B cell (primary cell): ENCODE measurements around the gene RNF217. TPM values are rescaled to one million over a fixed set of nuclear protein-coding genes. Genes with fewer than 3 reads are reported as not detected.

Source experiments
- ATAC-seq: fragments of 200-7000 bp; cut with Tn5 transposase; one replicate; pipeline ENCODE4 v1.10.0; 2021; ENCODE audit warnings: low read depth, mild to moderate bottlenecking, moderate number of reproducible peaks, moderate library complexity
- CTCF ChIA-PET: fragments of 350-600 bp; sonication (Branson Sonifier 250); formaldehyde crosslinking; loops from one replicate; lab custom pipeline; 2021; ENCODE audit warnings: antibody characterized with exemption, inconsistent platforms; lab: Charles Lee
- POLR2A ChIA-PET: fragments of 350-600 bp; sonication (Branson Sonifier 250); formaldehyde crosslinking; loops from one replicate; lab custom pipeline; 2021; ENCODE audit warnings: antibody characterized with exemption; lab: Charles Lee
- DNase-seq: peaks from one replicate; pipeline ENCODE4 v3.0.0; 2013
- H2AFZ ChIP-seq: 2 replicates; pipeline ENCODE4 v1.6.1; 2012; ENCODE audit warnings: mild to moderate bottlenecking, low read depth, low read length; ENCODE audit not compliant: insufficient read depth, poor library complexity, severe bottlenecking
- H3K27ac ChIP-seq, 2 donors: 1 replicate in 1 of 2; 2 replicates in 1 of 2; pipeline ENCODE4 v1.5.1; 2012 to 2013; ENCODE audit warnings: low read length in 2 of 2, mild to moderate bottlenecking in 2 of 2, moderate library complexity in 1 of 2
- H3K27me3 ChIP-seq, 4 experiments: fragments of 200-600 bp in 1 of 4; sonication (generic) in 1 of 4; replicated peaks in 1 of 4; 1 replicate in 2 of 4; 2 replicates in 2 of 4; pipeline versions ENCODE4 v1.6.1 to v1.7.0; 2013 to 2016; ENCODE audit warnings: low read length in 3 of 4, mild to moderate bottlenecking in 2 of 4, mixed read lengths in 1 of 4, moderate library complexity in 1 of 4; ENCODE audit not compliant: insufficient read depth in 4 of 4, control insufficient read depth in 3 of 4; ENCODE audit errors: control extremely low read depth in 1 of 4
- H3K36me3 ChIP-seq, 2 experiments: replicated peaks in 1 of 2; 1 replicate in 1 of 2; 2 replicates in 1 of 2; pipeline versions ENCODE4 v1.6.1 to v1.7.1; 2013; ENCODE audit warnings: low read length in 1 of 2; ENCODE audit not compliant: insufficient read depth in 2 of 2, control insufficient read depth in 1 of 2; ENCODE audit errors: control extremely low read depth in 1 of 2, extremely low read depth in 1 of 2
- H3K4me1 ChIP-seq, 2 donors: fragments of 200-600 bp in 1 of 2; sonication (generic) in 1 of 2; 1 replicate in 1 of 2; 2 replicates in 1 of 2; pipeline versions ENCODE4 v1.5.1 to v1.6.1; 2013 to 2017; ENCODE audit warnings: low read length in 2 of 2; ENCODE audit not compliant: control insufficient read depth in 2 of 2, insufficient read depth in 2 of 2
- H3K4me2 ChIP-seq: replicated peaks from 2 replicates; pipeline ENCODE3; 2012; ENCODE audit warnings: mild to moderate bottlenecking, low read depth, low read length; ENCODE audit not compliant: poor library complexity, severe bottlenecking
- H3K4me3 ChIP-seq, 5 experiments: fragments of 200-600 bp in 1 of 5; sonication (generic) in 1 of 5; 1 replicate in 3 of 5; 2 replicates in 2 of 5; pipeline versions ENCODE4 v1.5.1 to v1.7.0; 2011 to 2016; ENCODE audit warnings: low read length in 4 of 5, mild to moderate bottlenecking in 4 of 5, low read depth in 2 of 5, control low read depth in 1 of 5, moderate library complexity in 1 of 5; ENCODE audit not compliant: insufficient read depth in 1 of 5; ENCODE audit errors: control extremely low read depth in 1 of 5, extremely low read depth in 1 of 5
- H3K79me2 ChIP-seq: fragments of 200-600 bp; sonication (generic); one replicate; pipeline ENCODE4 v1.6.0; 2016; ENCODE audit warnings: low read length; ENCODE audit not compliant: control insufficient read depth, insufficient read depth
- H3K9ac ChIP-seq: fragments of 200-600 bp; sonication (generic); 2 replicates; pipeline ENCODE4 v1.6.1; 2017; ENCODE audit warnings: mild to moderate bottlenecking, low read length, moderate library complexity
- H3K9me3 ChIP-seq, 3 donors: one replicate each; pipeline versions ENCODE4 v1.6.1 to v1.7.1; 2013; ENCODE audit warnings: low read length in 2 of 3; ENCODE audit not compliant: control insufficient read depth in 2 of 3, insufficient read depth in 1 of 3; ENCODE audit errors: control extremely low read depth in 1 of 3
- H4K20me1 ChIP-seq: 2 replicates; pipeline ENCODE4 v1.6.0; 2012; ENCODE audit warnings: mild to moderate bottlenecking, low read length; ENCODE audit not compliant: insufficient read depth, control insufficient read depth, poor library complexity, severe bottlenecking
- H3K27ac Mint-ChIP-seq: one replicate; pipeline ENCODE4 v1.8.0; 2021; ENCODE audit warnings: mixed read lengths
- H3K27me3 Mint-ChIP-seq: one replicate; pipeline ENCODE4 v1.8.0; 2021; ENCODE audit warnings: mixed read lengths
- H3K4me1 Mint-ChIP-seq: one replicate; pipeline ENCODE4 v1.8.0; 2021; ENCODE audit warnings: mixed read lengths
- H3K4me3 Mint-ChIP-seq: one replicate; pipeline ENCODE4 v1.8.0; 2021; ENCODE audit warnings: mixed read lengths
- H3K9me3 Mint-ChIP-seq: one replicate; pipeline ENCODE4 v1.8.0; 2022; ENCODE audit warnings: mixed read lengths; ENCODE audit not compliant: insufficient read depth
- CTCF ChIP-seq: fragments of 200-600 bp; IDR thresholded peaks from one replicate; pipeline ENCODE4 v1.8.0; 2022; ENCODE audit warnings: antibody characterized with exemption, mild to moderate bottlenecking
- EZH2 ChIP-seq: IDR thresholded peaks from 2 replicates; pipeline ENCODE4 v1.6.1; 2012; ENCODE audit warnings: borderline replicate concordance, low read depth, mild to moderate bottlenecking, moderate library complexity, low read length; ENCODE audit not compliant: insufficient read depth, poor library complexity, severe bottlenecking
- WGBS: methylation state at CpG from one replicate; pipeline ENCODE4 v1.1.5; 2013; ENCODE audit warnings: missing lambda C conversion rate; ENCODE audit not compliant: insufficient coverage; 5-methylcytosine and 5-hydroxymethylcytosine counted together
- intact Hi-C: fragments of 100-400 bp; cut with micrococcal nuclease; formaldehyde crosslinking; loops from one replicate; pipeline ENCODE4 v1.10.0; 2022
- polyA plus RNA-seq: library from polyadenylated mRNA; depleted of rRNA; stranded (reverse); fragments of >200 nt; gene quantifications from 2 replicates; pipeline ENCODE4 v1.2.3, GENCODE V29; 2012
- total RNA-seq, 2 donors: library from RNA; stranded (reverse); fragments of 120-200 nt in 1 of 2; gene quantifications; 1 replicate in 1 of 2; 2 replicates in 1 of 2; pipeline versions ENCODE4 v1.2.3 to v1.2.4, GENCODE V29; 2013 to 2022

Gene RNF217
- total and polyA plus RNA-seq, 2 donors (not counting 1 experiment from before 2014, with no cell fraction given): 0.03 TPM; not detected in 1

GRCh38 chr6:124997196-124997875 is 35.1 kb downstream of the RNF217 start:
- Mint-ChIP-seq H3K27ac (no peak overlapping the region), H3K4me1 (no peaks in the 10 kb centered on the region), H3K27me3 (no peaks in the 10 kb centered on the region), H3K9me3 (no peaks in the 10 kb centered on the region), H3K4me3 (no peak overlapping the region)
- Histone ChIP-seq H2AFZ (no peak overlapping the region), H3K79me2 (no peaks in the 10 kb centered on the region), H3K9ac (no peak overlapping the region), H3K36me3 (no peaks in the 10 kb centered on the region), H3K27me3 (no peaks in the 10 kb centered on the region), H3K27ac (no peak overlapping the region), H4K20me1 (no peaks in the 10 kb centered on the region), H3K4me1 (no peaks in the 10 kb centered on the region), H3K4me2 (no peak overlapping the region), H3K9me3 (no peaks in the 10 kb centered on the region), H3K4me3 (no peak overlapping the region)
- intact Hi-C loops: no loop called here
- ATAC-seq (no peak), DNase-seq (no peak)
- ChIA-PET POLR2A (no interaction called here), CTCF (no interaction called here)
- 95% methylated on average over 3 of the region's 8 CpGs for WGBS
- TF ChIP-seq CTCF: no peak
- TF ChIP-seq EZH2: no peak

GRCh38 chr6:124999105-124999764 is 37.0 kb downstream of the RNF217 start:
- Histone ChIP-seq H3K4me2 (no peak overlapping the region), H3K27ac (no peak overlapping the region), H3K4me3 (no peak overlapping the region), H3K36me3 (no peaks in the 10 kb centered on the region), H3K27me3 (no peaks in the 10 kb centered on the region), H3K4me1 (no peaks in the 10 kb centered on the region), H3K79me2 (no peaks in the 10 kb centered on the region), H2AFZ (no peak overlapping the region), H3K9ac (no peak overlapping the region), H3K9me3 (no peaks in the 10 kb centered on the region), H4K20me1 (no peaks in the 10 kb centered on the region)
- Mint-ChIP-seq H3K27me3 (no peaks in the 10 kb centered on the region), H3K9me3 (no peaks in the 10 kb centered on the region), H3K27ac (no peak overlapping the region), H3K4me3 (no peak overlapping the region), H3K4me1 (no peaks in the 10 kb centered on the region)
- intact Hi-C loops: no loop called here
- TF ChIP-seq CTCF: no peak
- TF ChIP-seq EZH2: no peak
- ATAC-seq (no peak), DNase-seq (no peak)
- 33% methylated on average over 1 of the region's 2 CpGs for WGBS
- ChIA-PET CTCF (no interaction called here), POLR2A (no interaction called here)
